WERI-Rb-1 (cell line): ENCODE measurements around the gene LIX1L.

Experiments used
- DNase-seq: peaks from one replicate; pipeline ENCODE4 v3.0.0-alpha.2; 2020
- H3K27ac ChIP-seq: fragments of 250-450 bp; sonication (Bioruptor Pico); 2 replicates; pipeline ENCODE4 v1.5.1; 2020; ENCODE audit warnings: mild to moderate bottlenecking, moderate library complexity
- H3K27me3 ChIP-seq: fragments of 250-450 bp; sonication (Bioruptor Pico); 2 replicates; pipeline ENCODE4 v1.5.1; 2021; ENCODE audit warnings: mild to moderate bottlenecking, low read depth, moderate library complexity; ENCODE audit not compliant: insufficient read depth, severe bottlenecking
- H3K36me3 ChIP-seq: fragments of 250-450 bp; sonication (Bioruptor Pico); 2 replicates; pipeline ENCODE4 v1.5.1; 2020; ENCODE audit warnings: mild to moderate bottlenecking, moderate library complexity
- H3K4me3 ChIP-seq: 2 replicates; pipeline ENCODE4 v1.5.1; 2011; ENCODE audit warnings: low read depth, mild to moderate bottlenecking, control low read depth, low read length
- H3K9me3 ChIP-seq: fragments of 250-450 bp; sonication (Bioruptor Pico); 2 replicates; pipeline ENCODE4 v1.5.1; 2021; ENCODE audit warnings: mild to moderate bottlenecking, moderate library complexity; ENCODE audit not compliant: severe bottlenecking
- CTCF ChIP-seq: IDR thresholded peaks from 2 replicates; pipeline ENCODE4 v1.5.1; 2011; ENCODE audit warnings: low read depth, mild to moderate bottlenecking, control low read depth, inconsistent platforms, low read length

Gene LIX1L

DNA sequence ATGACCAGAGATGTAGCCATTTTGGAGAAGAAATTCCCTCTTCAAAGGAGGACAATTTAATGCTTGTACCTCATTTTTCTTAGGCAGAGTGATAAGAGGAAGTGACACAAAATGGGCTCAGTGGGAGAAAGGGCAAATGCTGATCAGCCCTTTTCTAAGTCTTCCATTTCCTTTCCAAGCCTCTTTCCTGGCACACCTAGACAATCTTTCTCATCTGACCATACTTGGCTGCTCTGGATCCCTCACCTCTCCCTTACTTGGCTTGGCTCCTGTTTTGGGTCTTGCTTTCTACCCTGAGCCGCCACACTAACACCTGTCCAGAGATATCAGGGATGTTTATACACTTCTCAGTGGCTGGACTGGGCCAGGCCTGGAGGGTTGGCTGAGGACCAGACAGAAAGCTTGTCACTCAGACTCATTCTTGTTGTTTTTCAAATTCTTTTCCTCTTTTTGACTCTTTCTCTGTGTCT is 25.4 kb upstream of the LIX1L start:
- no peak for DNase-seq
- TF ChIP-seq CTCF: no peak
- Histone ChIP-seq H3K9me3 (no peaks in the 10 kb centered on the region), H3K4me3 (no peak overlapping the region), H3K27ac (no peak overlapping the region), H3K36me3 (no peaks in the 10 kb centered on the region), H3K27me3 (no peaks in the 10 kb centered on the region)

GRCh38 chr1:145982010-145982723 is 24.4 kb upstream of the LIX1L start:
- no peaks in the 10 kb centered on the region for H3K36me3 ChIP-seq
- no peak for TF ChIP-seq CTCF
- no peak for DNase-seq
- H3K27me3 ChIP-seq: no peaks in the 10 kb centered on the region
- H3K4me3 ChIP-seq: no peak overlapping the region
- H3K27ac ChIP-seq: no peak overlapping the region
- no peaks in the 10 kb centered on the region for H3K9me3 ChIP-seq

- Histone ChIP-seq H3K9me3 (no peaks in the 10 kb centered on the region), H3K27ac (no peak overlapping the region), H3K27me3 (no peaks in the 10 kb centered on the region), H3K36me3 (no peaks in the 10 kb centered on the region), H3K4me3 (no peak overlapping the region)
- no peak for DNase-seq
- no peak for TF ChIP-seq CTCF
Observed at GRCh38 chr1:145980457-145980994, 22.7 kb upstream of the LIX1L start.

DNA sequence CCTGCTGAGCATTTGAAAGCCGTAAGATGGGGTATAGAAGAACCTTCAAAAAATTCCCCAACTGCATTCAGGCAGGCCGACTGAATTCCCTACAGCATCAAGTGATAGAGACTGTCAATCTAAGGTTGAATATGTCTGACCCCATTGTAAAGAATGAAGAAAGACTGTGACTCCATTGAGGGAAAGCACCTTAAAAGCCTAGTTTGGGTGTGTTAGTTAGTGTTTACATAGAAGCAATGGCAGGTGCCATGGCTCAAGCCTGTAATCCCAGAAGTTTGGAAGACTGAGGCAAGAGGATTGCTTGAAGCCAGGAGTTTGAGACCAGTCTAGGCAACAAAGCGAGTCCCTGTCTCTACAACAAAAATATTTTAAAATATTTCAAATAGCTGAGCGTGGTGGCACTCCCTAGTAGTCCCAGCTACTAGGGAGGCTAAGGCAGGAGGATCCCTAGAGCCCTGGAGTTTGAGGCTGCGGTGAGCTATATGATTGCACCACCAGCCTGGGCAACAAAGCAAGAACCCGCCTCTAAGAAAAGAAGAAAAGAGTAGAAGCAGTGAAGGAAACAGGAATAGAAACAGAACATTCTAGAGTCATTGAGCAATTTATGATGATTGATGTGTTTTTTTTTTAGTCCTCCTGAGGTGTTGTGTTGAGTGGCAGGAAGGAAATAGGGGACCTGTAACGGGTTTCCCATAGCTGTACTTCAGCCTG is 22.1 kb upstream of the LIX1L start:
- Histone ChIP-seq H3K4me3 (no peak overlapping the region), H3K36me3 (no peaks in the 10 kb centered on the region), H3K9me3 (no peaks in the 10 kb centered on the region), H3K27ac (peak overlapping the region; percentile 55), H3K27me3 (no peaks in the 10 kb centered on the region)
- TF ChIP-seq CTCF: no peak
- no peak for DNase-seq

GRCh38 chr1:145978854-145979745 is 21.3 kb upstream of the LIX1L start:
- TF ChIP-seq CTCF: peak; percentile 63
- Histone ChIP-seq H3K4me3 (no peak overlapping the region), H3K27ac (peak overlapping the region; percentile 57), H3K27me3 (no peaks in the 10 kb centered on the region), H3K36me3 (no peaks in the 10 kb centered on the region), H3K9me3 (no peaks in the 10 kb centered on the region)
- peak; percentile 98 for DNase-seq
